GM12878 (cell line): ENCODE results near the gene CD96.

ENCODE experiments used
- ETV6 ChIP-seq, 2 experiments: fragments of 450-650 bp in 1 of 2; IDR thresholded peaks in 1 of 2; conservative IDR thresholded peaks in 1 of 2; 2 replicates each; pipeline ENCODE4 v1.6.1; 2014; ENCODE audit warnings: antibody characterized with exemption in 1 of 2, borderline replicate concordance in 1 of 2, low read depth in 1 of 2, mild to moderate bottlenecking in 1 of 2, moderate library complexity in 1 of 2
- TF ChIP-seq, protein P1 (sequence below): fragments of 450-650 bp; IDR thresholded peaks from 2 replicates; pipeline ENCODE4 v1.6.1; 2016; ENCODE audit warnings: mild to moderate bottlenecking

DNA sequence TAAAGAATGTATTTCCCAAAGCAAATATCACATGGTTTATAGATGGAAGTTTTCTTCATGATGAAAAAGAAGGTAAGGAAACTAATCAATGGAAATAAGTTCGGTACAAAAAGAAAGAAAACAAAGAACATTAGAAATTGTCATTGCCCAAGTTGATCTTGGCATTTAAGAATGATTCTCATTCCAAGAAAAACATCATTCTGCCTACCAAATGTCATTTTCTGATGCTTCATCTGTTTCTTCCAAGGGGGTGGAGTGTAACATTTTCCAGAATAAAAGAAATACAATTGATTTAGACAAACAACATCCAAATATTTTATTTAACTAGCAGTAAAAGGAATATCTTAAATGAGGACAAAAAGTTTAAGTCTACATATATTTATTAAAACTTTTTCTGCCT is 56.1 kb downstream of the CD96 start:
- no peak for TF ChIP-seq ETV6 (conservative IDR thresholded peaks at IDR 0.05 in 1 of 2, IDR thresholded peaks at IDR 0.05 in 1 of 2; ENCODE audit: borderline replicate concordance in 1 of 2, low read depth in 1 of 2)
- TF ChIP-seq, protein P1, sequence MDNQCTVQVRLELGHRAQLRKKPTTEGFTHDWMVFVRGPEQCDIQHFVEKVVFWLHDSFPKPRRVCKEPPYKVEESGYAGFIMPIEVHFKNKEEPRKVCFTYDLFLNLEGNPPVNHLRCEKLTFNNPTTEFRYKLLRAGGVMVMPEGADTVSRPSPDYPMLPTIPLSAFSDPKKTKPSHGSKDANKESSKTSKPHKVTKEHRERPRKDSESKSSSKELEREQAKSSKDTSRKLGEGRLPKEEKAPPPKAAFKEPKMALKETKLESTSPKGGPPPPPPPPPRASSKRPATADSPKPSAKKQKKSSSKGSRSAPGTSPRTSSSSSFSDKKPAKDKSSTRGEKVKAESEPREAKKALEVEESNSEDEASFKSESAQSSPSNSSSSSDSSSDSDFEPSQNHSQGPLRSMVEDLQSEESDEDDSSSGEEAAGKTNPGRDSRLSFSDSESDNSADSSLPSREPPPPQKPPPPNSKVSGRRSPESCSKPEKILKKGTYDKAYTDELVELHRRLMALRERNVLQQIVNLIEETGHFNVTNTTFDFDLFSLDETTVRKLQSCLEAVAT = no peak
